GM18870 (cell line): ENCODE measurements around the gene ADAMTS18.

Experiments used
- ATAC-seq: cut with Tn5 transposase; IDR thresholded peaks from one replicate; pipeline ENCODE4 v1.9.1; 2021; ENCODE audit warnings: moderate library complexity; ENCODE audit not compliant: unreplicated experiment

Gene ADAMTS18

GRCh38 chr16:77439106-77439505 is 4.3 kb upstream of the ADAMTS18 start:
- ATAC-seq = no peak

GRCh38 chr16:77437859-77438258 is 3.0 kb upstream of the ADAMTS18 start:
- ATAC-seq = no peak

DNA sequence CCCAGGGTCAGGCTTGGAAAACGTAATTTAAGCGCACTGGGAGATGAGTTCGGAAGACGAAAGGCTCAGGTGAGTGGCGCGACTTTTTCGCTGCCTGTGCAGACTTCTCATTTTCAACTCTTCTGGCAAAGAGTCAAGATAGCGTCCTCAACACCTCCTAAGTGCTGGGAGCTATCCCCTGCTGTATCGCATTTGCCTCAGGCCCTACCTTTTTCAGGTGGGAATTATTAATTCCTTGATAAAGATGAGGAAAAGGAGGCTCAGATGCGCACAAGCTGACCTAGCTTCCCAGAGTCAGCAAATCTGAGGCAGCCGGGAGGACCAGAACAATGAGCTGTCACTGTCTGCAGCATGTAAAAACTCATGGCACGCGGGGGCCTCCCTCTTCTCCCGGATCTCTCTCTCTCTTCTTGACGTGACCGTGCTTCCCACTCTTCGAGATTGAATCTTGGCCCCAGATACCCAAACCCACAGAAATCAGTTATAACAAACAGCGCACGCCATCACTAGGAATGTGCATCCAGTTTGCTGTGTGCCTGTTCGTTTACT is 512 bp upstream of the ADAMTS18 start:
- no peak for ATAC-seq

DNA sequence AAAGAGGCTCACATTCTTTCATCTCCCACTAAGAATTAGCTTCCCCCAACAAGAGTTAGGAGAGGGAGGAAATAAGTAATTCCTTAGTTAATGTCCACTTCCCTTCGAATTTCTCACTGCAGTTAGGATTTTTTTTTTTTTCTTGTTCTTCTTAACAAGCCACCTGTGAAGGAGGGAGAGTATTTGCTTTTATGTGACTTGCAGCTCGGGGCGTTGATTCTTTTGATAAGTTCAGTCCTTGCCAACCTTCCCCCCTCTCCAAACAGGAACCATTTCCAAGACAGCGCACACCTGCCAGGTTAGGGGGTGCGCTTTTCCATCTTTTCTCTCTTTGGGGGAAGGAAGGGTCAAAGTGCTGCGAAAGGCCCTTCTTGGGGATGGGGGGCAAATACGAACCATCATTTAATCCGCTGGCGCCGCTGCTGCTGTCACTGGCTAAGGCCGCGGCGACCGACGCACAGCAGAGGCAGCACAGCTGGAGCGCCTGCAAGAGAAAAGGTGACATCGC is 758 bp downstream of the ADAMTS18 start:
- no peak for ATAC-seq

DNA sequence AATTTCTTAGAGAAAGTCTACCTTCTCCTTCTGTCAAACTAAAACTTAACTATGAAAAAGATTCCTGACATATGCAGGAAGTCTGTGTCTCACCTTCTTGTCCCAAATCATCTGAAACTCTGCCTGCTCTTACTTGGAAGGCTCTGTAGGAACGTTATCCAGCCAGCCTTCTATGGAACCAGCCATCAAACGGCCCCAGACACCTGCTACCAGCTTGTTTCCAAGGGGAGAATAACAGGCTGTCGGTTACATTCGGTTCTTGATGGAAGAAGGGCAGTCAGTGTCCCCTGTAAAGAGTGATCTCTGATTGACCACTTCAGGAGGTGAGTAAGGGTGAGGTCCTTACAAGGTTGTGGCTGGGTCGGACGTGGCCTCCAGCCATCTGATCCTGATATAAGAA is 1.7 kb downstream of the ADAMTS18 start:
- ATAC-seq = no peak

DNA sequence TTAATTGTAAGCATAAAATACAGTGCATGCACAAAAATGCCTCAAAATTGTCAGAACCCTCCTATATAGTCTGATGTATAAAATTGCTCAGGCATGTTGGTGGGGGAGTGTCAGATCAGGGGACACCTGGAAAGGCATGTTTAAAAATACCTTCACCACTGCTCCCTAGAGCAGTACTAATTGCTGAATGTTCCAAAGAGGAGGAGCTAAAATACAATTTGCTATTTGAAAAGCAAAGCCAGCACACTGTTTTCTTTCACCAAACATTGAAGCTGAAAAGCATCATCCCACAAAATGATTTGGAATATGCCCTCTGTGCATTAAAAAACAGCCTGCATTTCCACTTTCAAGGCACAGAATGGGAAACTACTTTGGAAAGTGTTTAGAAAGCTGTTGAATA is 2.6 kb downstream of the ADAMTS18 start:
- ATAC-seq = no peak

GRCh38 chr16:77430787-77431585 is 3.8 kb downstream of the ADAMTS18 start:
- ATAC-seq = no peak

DNA sequence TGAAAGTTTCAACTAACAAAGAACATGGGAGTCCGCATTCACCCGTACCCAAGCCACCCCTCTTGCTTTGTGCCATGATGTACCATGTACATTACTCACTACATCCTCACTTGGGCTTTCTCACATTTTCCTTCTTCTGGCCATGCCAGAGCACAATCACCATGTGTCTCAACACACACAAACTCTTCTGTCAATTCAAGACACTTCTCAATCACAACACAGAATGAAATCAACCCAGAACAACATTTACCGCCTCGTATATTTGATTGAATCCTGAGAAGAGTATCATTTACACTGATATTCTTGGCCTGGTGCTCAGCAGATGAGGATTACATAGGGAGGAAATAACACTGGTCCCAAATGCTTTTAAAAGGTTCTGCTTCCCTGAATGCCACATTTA is 4.5 kb downstream of the ADAMTS18 start:
- no peak for ATAC-seq

GRCh38 chr16:77424871-77425604 is 9.8 kb downstream of the ADAMTS18 start:
- no peak for ATAC-seq

DNA sequence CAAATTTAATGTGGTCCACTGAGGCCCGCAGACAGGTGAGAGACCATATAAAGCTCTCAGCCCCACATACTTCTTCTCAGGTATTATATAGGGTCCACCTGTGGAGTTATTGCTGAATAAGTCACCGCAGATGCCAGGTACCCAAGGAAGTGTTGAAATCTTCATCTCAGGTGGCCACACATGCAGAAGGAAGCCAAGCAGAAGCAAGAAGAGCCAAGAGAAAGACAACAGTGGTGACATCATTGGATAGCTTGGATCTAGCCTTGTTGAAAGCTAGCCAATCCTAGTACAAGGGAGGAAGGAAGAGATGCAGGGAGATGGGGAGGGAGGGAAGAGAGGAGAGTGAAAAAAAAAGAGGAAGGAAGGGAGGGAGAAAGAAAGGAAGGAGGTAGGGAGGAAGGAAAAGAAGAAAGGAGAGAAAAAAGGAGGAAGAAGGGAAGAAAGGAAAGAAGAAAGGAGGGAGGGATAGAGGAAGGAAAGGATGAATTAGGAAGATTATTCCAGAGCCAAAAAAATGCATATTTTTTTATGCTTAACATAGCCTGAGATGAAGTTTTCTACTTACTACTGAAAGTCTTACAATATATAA is 12.5 kb downstream of the ADAMTS18 start:
- no peak for ATAC-seq

GRCh38 chr16:77416939-77417480 is 17.8 kb downstream of the ADAMTS18 start:
- no peak for ATAC-seq

DNA sequence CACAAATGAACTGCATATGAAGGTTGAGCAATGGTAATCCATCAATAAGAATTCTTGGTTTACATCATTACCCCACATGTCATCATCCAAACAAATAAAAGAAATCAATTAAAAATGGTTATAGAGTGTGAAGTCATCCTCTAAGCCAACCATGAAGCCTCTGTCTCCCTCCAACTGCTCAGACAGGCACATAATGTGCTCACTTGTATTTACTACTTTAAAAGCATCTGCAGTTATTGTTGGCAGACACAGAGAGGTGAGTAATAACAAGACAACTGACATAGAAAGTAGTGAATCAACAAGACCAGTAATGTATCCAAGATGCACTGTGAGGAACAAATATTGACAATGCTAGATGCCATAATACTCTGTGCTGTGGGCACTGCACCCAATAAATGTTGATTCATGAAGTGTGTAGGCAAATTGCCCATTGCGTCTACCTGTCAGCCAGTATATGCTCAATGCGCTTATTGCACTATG is 20.0 kb downstream of the ADAMTS18 start:
- no peak for ATAC-seq

- ATAC-seq = no peak
Measured at GRCh38 chr16:77410449-77410848, 24.4 kb downstream of the ADAMTS18 start.

GRCh38 chr16:77409311-77409710 is 25.5 kb downstream of the ADAMTS18 start:
- ATAC-seq = no peak

- peak; percentile 77 for ATAC-seq
Measured at GRCh38 chr16:77408607-77409006, 26.2 kb downstream of the ADAMTS18 start.

GRCh38 chr16:77406680-77407079 is 28.2 kb downstream of the ADAMTS18 start:
- no peak for ATAC-seq

DNA sequence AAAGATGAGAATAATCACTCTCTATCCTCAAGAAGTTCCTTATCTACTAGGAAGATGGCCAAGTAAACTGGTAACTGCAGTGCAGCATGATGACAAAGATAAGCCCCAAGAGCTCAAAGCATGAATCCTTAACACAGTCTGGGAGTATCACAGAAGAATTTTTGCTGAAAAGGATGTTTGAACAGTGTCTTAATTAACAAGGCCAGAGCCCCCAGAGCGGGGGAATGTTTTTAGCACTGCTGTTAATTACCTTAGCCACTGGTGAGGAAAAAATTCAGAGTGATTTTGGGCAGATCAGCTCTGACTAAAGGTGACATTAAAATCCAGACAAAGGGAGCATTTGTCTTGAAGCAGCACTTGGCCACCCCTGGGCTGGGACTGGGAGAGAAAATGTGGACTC is 30.1 kb downstream of the ADAMTS18 start:
- no peak for ATAC-seq

GRCh38 chr16:77403732-77404131 is 31.1 kb downstream of the ADAMTS18 start:
- ATAC-seq = no peak

GRCh38 chr16:77402672-77403071 is 32.2 kb downstream of the ADAMTS18 start:
- ATAC-seq = no peak

GRCh38 chr16:77402118-77402517 is 32.7 kb downstream of the ADAMTS18 start:
- no peak for ATAC-seq

DNA sequence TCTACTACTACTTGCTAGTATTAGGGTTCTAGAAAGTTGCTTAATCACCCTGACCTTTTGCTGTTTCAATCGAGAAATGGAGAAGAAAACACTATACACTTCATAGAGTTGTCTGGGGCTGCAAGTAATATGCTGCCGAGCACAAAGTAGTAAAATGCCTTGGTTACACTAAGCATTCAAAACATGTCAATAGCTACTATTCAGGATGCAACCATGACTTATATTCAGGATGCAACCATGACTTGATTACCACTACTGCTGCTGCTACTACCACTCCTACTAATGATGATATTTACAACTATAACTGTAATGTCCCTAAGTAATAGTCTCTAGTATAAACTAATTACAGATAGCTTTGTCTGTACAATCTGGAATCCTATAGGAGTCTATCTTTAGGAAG is 35.3 kb downstream of the ADAMTS18 start:
- no peak for ATAC-seq
